SU-DHL-6 (cell line): ENCODE results near the gene HOMER3.

Experiments
- EZH2phosphoT487 ChIP-seq: fragments of 200-600 bp; sonication (generic), shearing (Covaris generic); conservative IDR thresholded peaks from 2 replicates; pipeline ENCODE4 v1.6.1; 2018; ENCODE audit warnings: mild to moderate bottlenecking, antibody characterized with exemption, low read length, moderate library complexity, mixed read lengths
- TF ChIP-seq, protein P1 (sequence below): fragments of 200-600 bp; sonication (generic); IDR thresholded peaks from one replicate; pipeline ENCODE4 v1.5.1; 2017; ENCODE audit warnings: antibody characterized with exemption, mild to moderate bottlenecking, low read length, moderate library complexity; ENCODE audit not compliant: insufficient read depth, poor library complexity, severe bottlenecking

DNA sequence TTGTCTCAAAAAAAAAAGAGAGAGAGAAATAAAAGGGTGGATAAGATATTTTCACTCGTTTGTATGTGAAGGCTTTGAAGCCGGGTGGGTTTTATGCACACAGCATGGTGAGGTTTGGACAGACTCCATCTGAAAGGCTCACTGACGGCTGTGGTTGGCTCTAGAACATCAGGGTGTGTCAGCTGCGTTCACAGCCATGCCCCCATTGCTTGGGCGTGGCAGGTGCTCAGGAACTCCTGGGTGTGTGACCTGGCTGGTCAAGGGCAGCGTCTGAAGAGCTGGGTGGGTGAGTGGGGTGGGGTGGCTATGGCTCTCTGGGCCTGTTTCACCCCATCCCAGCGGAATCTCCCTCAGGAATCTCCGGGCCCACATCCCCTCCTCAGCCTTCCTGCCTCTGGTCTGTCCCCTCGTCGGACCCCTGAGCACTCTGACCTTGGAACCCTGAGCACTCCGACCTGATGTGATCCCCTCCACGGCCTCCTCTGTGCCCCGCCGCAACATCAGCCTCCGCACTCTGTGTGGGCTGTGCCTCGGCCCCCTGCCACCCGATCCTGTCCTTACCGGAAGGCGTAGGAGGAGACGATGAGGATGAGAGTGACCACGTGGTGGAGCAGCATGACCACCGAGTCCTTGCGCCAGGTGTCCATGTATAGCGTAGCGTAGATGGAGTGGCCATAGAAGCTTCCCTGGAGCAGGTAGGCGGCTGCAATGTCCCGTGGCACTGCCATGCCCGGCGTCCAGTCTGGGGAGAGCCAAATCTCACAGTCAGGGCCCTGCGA lies 57.3 kb downstream of the HOMER3 start:
- TF ChIP-seq, protein P1, sequence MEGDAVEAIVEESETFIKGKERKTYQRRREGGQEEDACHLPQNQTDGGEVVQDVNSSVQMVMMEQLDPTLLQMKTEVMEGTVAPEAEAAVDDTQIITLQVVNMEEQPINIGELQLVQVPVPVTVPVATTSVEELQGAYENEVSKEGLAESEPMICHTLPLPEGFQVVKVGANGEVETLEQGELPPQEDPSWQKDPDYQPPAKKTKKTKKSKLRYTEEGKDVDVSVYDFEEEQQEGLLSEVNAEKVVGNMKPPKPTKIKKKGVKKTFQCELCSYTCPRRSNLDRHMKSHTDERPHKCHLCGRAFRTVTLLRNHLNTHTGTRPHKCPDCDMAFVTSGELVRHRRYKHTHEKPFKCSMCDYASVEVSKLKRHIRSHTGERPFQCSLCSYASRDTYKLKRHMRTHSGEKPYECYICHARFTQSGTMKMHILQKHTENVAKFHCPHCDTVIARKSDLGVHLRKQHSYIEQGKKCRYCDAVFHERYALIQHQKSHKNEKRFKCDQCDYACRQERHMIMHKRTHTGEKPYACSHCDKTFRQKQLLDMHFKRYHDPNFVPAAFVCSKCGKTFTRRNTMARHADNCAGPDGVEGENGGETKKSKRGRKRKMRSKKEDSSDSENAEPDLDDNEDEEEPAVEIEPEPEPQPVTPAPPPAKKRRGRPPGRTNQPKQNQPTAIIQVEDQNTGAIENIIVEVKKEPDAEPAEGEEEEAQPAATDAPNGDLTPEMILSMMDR: no peak
- no peak for TF ChIP-seq EZH2phosphoT487
